HG02759 (cell line): Measurements from ENCODE around the gene APRT.
"Not testable (repeated sequence)": the region's sequence is repeated elsewhere in the genome, so short reads cannot be mapped to it uniquely, and the experiment has no call there.

ENCODE experiments used
- ATAC-seq: cut with Tn5 transposase; IDR thresholded peaks from one replicate; pipeline ENCODE4 v1.9.1; 2021; ENCODE audit warnings: mild to moderate bottlenecking, moderate library complexity; ENCODE audit not compliant: unreplicated experiment

APRT gene

DNA sequence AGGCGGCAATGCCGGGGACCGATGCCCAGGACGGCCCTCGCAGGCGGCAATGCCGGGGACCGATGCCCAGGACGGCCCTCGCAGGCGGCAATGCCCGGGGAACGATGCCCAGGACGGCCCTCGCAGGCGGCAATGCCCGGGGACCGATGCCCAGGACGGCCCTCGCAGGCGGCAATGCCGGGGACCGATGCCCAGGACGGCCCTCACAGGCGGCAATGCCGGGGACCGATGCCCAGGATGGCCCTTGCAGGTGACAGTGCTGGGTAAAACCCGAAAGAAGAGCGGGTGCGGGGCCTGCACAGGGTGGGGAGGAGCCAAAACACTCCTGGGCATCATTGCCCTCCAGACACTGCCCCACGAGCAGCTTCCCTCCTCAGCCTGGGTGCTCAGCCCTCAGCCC lies 11.9 kb upstream of the APRT start:
- ATAC-seq: not testable (repeated sequence)

DNA sequence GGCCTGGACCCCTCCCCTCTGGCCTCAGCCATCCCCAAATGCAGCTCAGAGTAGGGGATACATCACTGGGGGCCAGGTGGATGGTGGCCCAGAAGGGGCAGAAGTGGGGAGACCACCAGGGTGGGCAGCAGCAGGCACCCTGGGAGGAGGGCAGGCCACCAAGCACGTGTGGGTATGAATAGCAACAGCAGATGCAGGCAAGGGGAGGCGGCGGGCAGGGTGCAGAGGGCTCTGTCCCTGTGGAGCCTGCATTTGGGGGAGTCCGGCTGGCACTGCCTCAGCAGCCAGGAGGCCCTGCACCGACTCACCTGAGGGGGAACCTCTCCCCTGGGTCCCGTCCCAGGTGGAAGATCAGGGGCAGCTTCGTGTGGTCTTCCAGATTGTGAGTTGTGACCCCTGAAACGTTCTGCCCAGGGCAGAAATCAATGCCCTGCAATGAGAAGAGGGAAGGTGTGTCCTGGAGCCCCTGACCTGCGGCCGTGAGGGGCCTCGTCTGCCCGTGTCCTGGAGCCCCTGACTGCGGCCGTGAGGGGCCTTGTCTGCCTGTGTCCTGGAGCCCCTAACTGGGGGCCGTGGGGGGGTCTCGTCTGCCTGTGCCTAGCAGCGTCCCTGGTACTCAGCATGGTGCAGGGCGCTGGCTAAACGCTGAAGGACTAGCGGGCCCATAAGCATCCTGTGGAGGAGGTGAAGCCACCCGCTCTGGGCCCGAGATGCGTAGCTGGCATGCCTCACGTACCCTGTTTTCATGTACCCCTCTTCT lies 10.7 kb upstream of the APRT start:
- ATAC-seq: no peak

DNA sequence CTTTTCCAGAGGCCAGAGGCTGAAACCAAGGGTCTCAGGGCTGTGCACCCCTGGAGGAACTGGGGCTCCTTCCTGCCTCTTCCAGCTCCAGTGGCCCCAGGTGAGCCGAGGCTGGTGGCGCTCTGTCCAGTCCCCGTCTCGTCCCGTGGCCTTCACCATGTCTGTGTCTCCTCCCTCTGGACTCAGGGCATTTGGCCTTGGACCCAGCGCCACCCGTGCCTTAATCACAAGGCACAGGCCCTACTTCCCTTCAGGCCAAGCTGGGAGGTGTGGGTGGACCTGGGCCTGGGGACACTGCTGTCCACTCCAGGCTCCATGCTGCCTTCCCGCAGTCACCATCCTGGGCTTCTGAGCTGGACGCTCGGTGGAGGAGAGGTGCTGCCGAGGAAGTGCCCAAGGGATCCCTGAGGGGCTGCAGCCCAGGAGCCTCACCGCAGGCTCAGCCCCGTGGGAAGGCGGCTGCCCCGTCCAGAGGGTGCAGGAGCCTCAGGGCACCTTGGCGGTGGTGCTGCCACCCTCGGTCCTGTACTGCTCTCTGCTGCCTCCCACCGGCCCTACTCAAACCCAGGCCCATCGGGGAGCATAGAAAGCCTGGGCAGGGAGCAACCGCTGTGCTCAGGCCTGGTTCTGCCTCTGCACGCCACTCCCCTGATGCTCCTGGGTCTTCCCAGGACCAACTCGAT lies 9.6 kb upstream of the APRT start:
- no peak for ATAC-seq

DNA sequence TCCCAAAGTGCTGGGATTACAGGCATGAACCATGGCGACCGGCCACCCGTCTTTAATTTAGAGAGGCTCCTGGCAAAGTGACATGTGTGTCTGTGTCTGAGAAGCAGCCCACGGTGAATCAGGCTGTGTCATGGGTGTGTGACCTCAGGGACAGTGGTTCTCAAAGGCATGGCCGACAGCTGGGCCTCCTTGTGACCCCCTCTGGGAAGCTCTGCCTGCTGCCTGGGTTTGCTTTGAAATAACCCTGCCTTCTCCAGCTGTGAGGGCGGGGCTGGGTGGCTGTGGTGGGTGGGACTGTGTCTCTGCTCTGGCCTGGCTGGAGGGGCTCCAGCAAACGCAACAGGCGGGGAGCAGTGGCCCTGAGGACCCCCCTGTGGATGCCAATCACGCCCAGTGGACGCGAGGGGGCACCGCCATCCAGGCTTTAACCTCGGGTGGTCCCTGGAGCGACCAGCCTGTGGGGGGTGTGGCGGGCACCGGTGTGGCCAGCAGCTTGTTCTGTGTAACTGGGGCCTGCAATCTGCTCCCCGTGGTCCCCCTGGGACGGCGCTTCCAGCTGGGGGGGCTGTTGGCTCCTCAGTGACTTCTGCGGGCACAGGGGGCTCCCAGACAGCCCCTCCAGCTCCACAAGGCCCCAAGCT lies 8.8 kb upstream of the APRT start:
- ATAC-seq: no peak

DNA sequence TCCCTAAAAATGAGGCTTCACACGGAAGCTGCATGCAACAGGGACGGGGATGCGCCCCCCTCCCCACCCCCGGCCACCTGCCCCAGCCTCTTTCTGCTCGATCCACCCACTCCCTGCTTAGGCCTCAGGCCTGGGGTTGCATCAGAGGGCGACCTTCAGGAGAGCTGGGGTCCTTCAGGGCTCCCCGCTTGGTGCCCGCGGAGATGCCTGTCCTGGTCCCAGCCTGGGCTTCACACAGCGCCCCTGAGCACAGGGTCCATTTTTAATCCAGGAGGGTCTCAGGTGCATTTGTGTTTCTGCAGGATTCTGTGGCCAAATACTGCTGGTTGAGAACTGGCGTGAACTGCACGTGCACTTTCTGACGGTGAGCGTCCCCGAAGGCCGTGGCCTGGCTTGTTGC lies 7.4 kb upstream of the APRT start:
- no peak for ATAC-seq

DNA sequence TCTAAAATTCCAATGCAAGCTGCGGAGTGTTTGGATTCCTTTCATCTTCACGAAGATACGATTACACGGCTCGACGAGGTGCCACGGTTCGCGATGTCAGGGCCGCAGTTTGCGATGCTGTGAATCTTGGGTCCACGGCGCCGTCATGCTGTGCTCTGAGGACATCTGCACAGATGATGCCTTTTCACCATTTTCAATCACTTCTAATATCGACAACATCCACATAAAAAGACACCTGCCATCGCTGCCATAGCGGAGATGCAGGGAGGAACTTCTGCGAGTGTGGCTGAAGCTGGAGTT lies 6.8 kb upstream of the APRT start:
- no peak for ATAC-seq

DNA sequence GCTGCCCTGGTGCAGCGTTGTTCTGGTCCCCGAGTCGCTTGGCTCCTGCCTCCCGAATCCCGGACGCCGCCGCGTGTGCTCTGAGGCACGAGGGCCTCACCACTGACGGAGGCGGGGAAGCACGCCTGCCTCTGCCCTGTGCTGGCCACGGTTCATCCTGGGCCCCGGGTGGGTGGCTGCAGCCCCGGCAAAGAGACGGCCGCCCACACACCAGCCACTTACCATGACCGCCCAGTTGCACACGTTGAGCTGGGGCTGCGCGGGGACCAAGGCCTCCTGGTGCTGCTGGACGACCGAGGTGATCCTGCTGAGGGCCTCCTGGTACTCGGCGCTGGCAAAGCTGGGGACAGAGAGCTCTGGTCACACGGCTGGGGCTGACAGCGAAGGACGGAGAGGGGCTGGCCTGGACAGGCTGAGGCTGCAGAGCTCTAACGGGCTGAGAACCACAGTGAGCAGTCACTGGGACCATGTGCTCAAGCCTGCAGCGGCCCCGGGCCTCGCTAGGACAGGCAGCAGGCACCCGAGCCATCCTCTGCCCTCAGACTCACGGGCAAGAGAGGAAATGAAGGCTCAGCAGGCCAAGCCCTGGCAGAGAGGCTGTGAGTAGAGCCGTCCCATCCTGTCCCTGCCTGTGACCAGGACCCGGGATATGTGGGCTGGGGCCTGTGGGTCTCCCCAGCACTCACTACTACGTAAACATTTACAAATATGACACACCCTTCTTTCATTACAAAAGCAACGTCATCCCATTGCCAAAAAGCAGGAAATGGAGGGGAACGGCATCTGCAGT lies 6.3 kb upstream of the APRT start:
- no peak for ATAC-seq

DNA sequence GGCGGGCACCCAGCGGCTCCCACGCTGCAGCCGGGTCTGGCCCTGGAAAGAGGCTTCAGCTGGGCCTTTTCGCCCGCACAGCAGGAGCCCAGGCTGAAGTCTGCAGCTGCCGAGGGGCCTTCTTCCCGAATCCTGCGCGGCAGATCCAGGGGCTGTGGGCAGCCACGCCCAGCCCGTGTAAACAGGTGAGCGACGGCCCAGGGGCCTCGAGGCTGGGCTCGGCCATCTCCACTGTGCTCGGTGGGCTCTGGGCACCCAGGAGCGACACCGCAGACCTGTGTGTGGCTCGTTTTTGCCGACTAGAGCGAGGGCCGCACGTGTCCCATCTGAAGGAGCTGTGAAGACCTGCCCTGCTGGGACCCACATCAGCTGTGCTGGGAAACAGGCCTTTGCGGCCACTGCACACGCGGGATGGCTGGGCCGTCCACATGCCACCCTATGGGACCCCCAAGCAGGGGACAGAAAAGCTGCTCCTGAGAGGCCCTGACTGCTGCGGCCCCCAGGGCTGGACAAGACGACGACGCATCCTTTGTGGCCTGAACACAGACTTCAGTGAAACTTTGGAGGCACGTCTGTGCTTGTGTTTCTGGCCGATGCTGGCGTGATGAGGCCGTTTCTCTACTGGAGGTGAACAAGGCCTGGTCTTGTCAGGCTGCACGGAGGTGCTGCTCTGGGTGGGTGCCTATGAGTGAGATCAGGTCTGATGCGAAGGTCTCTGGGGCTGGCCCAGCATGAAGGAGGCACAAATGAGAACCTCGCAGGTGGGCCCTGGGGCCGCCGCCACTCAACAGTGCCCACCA lies 5.2 kb upstream of the APRT start:
- ATAC-seq: no peak

DNA sequence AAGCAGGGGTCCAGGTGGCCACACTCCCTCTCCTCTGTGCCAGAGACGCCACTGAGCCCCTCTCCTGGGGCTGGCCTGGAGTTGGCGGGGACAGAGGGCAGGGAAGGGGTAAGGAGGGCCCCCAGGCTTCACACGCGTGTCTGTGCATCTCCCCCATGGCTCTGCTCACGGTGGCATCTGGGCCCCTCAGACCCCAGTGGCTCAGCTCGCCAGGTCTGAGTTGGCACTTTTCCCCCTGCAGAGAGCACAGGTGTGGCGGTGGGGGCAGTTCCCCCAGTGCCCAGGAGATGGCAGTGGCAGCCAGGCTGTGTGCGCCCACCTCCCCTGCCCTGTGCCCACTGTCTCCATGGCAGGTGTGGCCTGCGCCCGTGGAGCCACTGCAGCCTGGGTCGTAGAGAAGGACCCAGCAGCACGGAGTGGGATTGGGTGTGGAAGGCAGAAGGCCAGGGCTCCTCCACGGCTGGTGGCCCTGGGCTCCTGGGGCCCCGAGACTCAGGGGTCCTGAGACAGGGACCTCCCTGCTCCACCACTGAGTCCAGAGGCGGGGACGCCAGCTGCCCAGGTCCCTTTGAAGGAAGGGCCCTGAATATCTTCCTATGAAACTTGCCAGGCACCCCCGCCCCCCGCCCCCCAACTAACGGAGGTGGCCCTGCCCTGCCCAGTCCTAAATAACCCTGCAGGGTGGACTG lies 4.3 kb upstream of the APRT start:
- ATAC-seq: no peak

DNA sequence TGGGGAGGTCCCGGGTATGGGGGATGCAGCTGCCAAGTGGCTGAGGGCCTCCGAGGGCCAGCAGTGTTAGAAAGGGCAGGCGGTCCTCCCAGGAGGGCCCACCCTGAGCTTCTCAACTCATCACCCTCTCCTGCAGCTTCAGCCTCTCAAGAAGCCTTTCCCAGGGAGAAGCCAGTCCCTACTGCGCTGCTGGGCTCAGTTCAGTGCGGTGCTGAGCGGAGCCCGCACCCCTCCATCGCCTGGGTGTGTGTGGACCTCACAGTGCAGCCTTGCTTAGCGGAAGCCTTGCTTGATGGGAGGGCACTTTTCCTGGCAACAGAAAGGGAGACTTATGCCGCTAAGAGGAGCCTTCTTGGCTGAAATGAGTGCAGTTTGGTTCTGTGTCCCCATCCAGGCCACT lies 3.5 kb upstream of the APRT start:
- ATAC-seq: no peak

DNA sequence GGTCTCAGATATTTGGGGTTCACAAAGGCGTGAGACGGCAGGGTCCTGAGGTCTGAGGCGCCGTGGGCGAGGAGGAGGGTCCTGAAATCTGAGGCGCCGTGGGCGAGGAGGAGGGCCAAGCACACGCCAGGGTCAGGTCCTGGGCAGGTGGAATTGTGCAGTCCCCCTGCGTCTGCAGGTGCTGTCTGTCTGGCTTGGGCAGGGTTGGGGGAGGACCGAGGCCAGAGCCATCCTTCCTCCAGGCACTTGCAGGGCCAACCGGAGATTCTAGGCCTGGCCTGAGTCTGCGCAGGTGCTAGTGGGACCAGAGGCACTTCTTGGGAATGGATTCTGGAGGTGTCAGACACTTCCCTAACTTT lies 2.4 kb upstream of the APRT start:
- no peak for ATAC-seq

DNA sequence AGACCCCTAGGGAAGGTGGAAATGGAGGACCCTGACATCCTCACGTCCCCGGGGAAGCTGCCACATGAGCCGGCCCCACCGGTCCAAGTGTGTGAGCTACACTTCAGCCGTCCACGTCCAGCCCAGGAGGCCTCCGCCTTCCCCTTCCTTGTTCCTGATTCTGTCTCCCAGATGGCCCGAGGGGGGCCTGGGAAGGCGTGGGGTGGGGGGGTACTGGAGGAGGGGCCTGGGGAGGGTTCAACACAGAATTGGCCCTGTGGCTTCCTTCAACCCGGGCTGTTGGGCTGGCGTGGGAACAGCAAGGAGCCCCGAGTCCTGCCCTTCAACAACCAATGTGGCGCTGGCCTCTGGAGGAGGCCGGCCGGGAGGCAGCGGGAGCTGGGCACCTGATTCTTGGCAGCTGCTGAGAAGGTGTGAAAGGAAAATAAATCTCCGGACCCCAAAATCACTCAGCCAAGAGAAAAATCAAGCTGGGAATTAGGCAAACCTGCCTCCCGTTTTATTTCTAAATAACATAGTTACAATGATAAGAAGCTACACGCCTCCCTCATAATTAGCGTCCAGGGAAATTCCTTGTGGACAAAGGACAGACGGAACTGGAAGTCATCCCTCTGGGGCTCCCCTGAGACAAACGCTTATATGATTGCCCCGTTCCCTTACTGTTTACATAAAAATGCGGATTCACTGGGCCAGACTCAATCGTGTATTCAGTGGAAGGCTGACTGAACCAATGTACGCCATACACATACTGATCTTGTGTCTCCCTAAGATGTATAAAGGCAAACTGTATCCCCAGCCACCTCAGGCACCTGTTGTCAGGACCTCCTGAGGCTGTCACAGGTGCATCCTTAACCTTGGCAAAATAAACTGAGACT lies 1.8 kb upstream of the APRT start:
- no peak for ATAC-seq

DNA sequence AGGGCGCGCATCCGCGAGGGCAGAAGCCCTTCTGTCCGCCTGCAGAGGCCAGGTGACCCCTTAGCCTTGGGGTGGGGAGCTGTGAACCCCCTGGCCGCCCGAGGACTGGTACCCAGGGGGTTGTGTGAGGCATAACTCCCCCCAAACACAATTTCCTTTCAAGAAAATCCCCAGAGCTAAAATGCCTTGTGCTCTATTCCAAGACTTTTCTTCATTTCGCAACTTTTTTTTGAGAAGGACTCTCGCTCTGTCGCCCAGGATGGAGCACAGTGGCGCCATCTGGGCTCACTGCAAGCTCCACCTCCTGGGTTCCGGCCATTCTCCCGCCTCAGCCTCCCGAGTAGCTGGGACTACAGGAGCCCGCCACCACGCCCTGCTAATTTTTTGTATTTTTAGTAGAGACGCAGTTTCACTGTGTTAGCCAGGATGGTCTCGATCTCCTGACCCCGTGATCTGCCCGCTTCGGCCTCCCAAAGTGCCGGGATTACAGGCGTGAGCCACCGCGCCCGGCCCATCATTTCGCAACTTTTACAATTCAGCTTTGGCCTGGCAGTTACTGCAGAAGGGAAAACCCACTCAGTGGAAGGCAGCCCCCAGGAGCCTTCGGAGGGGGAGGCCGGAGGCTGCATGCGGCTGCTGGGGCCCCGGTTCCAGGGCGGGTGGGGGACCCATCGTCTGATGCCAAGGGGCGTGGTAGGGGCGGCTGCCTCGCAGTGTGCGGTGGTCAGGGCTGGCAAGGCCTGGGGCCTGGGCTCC lies 963 bp upstream of the APRT start:
- no peak for ATAC-seq

DNA sequence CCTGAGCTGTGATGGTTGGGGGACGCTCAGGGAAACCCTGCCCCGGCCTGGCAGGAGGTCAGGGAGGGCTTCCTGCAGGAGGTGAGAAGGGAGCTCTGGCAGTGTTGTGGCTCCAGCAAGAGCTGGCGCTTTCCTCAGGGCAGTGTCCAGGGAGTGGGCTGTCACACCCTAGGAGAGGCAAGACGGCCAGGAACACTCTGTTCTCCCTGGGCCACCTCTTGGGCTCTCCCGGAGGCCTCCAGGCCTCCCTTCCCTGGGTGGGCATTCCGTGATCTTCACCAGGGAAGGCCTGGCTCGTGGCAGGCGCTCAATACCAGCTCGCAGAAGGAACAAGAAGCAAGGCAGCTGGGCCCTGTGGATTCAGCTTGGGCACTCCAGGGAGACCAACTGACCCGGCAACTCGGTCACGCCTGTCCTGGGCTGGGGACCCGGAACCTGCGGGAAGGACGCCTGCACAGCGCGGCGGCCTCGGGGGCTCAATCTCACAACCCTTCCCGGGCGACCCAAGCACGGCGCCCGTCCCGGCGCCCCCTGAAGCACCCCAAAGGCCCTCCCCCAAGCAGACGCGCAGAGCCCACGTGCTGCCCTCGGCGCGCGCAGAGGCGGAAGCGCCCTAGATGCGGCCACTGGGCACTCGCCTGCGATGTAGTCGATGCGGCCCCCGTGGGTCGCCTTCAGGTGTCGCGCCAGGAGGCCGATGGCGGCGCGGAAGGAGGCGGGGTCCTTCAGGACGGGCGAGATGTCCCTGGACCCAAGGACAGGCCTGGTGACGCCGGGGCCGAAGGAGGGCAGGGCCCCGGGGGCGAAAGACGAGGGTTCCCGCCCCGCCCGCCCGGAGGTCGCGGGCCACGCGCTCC lies 588 bp downstream of the APRT start:
- peak; percentile 51 for ATAC-seq

DNA sequence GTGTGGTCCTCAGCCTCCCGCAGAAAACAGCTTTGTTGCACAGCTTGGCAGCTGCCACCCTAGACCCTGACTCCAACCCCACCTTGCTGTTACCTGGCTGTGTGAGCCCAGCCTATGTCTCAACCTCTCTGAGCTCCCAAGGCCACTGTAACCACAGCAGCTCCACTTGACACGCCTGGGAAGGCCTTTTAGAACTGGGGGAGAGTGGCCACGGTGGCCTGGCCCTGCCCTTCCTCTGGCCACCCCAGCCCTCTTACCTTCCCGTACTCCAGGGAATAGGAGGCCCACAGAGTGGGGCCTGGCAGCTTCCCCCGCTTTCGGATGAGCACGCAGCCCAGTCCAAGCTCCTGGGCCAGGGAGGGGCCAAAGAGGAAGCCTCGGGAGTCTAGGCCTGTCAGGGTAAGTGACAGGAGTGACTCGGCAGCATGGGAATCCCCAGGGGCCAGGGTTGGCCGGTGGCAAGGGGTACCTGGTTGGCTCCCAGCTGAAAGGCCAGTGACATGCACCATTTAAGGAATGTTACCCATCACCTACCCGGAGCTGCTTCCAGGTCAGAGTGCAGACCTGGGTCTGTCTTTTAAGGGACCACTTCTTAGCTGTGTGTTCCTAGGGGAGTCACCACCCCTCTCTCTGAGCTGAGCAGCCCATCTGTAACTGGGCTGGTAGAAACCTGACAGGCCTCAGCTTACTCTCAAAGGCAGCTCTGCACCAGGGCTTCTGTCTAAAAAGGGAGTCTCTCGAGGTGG lies 1.4 kb downstream of the APRT start:
- no peak for ATAC-seq

DNA sequence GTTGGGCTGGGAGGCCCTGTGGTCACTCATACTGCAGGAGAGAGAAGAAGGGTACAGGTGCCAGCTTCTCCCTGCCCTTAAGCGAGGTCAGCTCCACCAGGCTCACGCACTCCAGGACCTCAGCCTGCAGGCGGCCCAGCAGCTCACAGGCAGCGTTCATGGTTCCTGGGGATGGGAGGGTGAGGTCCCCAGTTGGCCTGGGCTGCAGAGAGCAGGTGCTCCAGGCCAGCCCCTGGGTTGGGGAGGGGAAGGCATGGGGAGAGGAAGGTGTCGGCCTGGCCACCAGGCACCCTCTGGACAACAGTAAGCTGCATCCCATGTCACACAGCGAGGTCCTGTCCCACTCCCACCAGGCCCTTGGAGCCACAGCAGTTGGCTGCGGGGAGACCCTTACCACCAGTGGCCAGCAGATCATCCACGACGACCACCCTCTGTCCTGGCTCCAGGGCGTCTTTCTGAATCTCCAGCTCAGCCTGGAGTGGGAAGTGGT lies 2.0 kb downstream of the APRT start:
- no peak for ATAC-seq
